HG03135 (cell line): ENCODE measurements around the gene USP27X.

ENCODE experiments used
- ATAC-seq: cut with Tn5 transposase; IDR thresholded peaks from one replicate; pipeline ENCODE4 v1.9.1; 2021; ENCODE audit warnings: mild to moderate bottlenecking, moderate library complexity; ENCODE audit not compliant: unreplicated experiment

Gene USP27X

GRCh38 chrX:49880668-49881067, 1.4 kb downstream of the USP27X start:
- ATAC-seq = no peak

GRCh38 chrX:49884290-49884862, 5.1 kb downstream of the USP27X start:
- peak; percentile 55 for ATAC-seq

- no peak for ATAC-seq
Observed at GRCh38 chrX:49892542-49892941, 13.3 kb downstream of the USP27X start.

- ATAC-seq = no peak
Observed at GRCh38 chrX:49896951-49897350, 17.7 kb downstream of the USP27X start.

- no peak for ATAC-seq
Observed at GRCh38 chrX:49901048-49901447, 21.8 kb downstream of the USP27X start.

GRCh38 chrX:49910344-49910743, 31.1 kb downstream of the USP27X start:
- ATAC-seq = peak; percentile 78

- ATAC-seq = no peak
Observed at GRCh38 chrX:49912086-49912485, 32.8 kb downstream of the USP27X start.

GRCh38 chrX:49912861-49913260, 33.6 kb downstream of the USP27X start:
- no peak for ATAC-seq

GRCh38 chrX:49915361-49916222, 36.3 kb downstream of the USP27X start:
- ATAC-seq = peak; percentile 77

- no peak for ATAC-seq
Observed at GRCh38 chrX:49919617-49920016, 40.3 kb downstream of the USP27X start.

- ATAC-seq = no peak
Observed at GRCh38 chrX:49921109-49921508, 41.8 kb downstream of the USP27X start.

GRCh38 chrX:49922291-49923241, 43.3 kb downstream of the USP27X start, which contains the start of gene CLCN5:
Gene CLCN5 (plus strand): TSS chrX:49922596. CDS start chrX:49925299, 2,703 bp downstream.
- peak; percentile 97 for ATAC-seq

- ATAC-seq = no peak
Observed at GRCh38 chrX:49925176-49925575, 45.9 kb downstream of the USP27X start.

GRCh38 chrX:49930039-49930438, 50.8 kb downstream of the USP27X start:
- no peak for ATAC-seq
